Measurements from ENCODE around the gene SDK1. TPM values are rescaled to one million over a fixed set of nuclear protein-coding genes. Genes with fewer than 3 reads are reported as not detected.
"Not testable (repeated sequence)": the region's sequence is repeated elsewhere in the genome, so short reads cannot be mapped to it uniquely, and the experiment has no call there.

SDK1 gene
- total and polyA plus RNA-seq, 7 experiments from 2014 or later: 0.07 to 2.5 (median 0.54) TPM

GRCh38 chr7:4255336-4255735 lies 954.3 kb downstream of the SDK1 start:
- no peaks in the 10 kb centered on the region for H3K4me1 ChIP-seq (ENCODE audit: control insufficient read depth in 2 of 2, insufficient read depth in 2 of 2, low read length in 2 of 2)
- no peaks in the 10 kb centered on the region for H3K27me3 ChIP-seq (ENCODE audit: control insufficient read depth in 2 of 2, insufficient read depth in 2 of 2, low read length in 2 of 2)
- POLR2A ChIA-PET: no interaction called here
- no peak overlapping the region for H3K4me3 Mint-ChIP-seq
- ATAC-seq (no peak), DNase-seq (no peak)
- H3K36me3 ChIP-seq (ENCODE audit: control insufficient read depth in 2 of 3, insufficient read depth in 3 of 3, low read length in 3 of 3): no peaks in the 10 kb centered on the region
- intact Hi-C loops (cut with micrococcal nuclease): no loop called here
- H3K9me3 ChIP-seq (ENCODE audit: control insufficient read depth in 2 of 3, low read length in 3 of 3): peaks cover 0 to 10% (median 0%) of the 10 kb centered on the region in 3 experiments
- no peak overlapping the region for H3K27ac Mint-ChIP-seq
- H3K36me3 Mint-ChIP-seq: peaks cover 0 to 20% (median 10%) of the 10 kb centered on the region in 5 donors
- H3K27me3 Mint-ChIP-seq: peaks cover 0 to 13% (median 0%) of the 10 kb centered on the region in 5 donors
- no peak overlapping the region for H3K27ac ChIP-seq (ENCODE audit: low read depth, low read length)
- CTCF ChIA-PET: no interaction called here
- H3K4me3 ChIP-seq (ENCODE audit: low read length): no peak overlapping the region
- peaks cover 9 to 48% (median 17%) of the 10 kb centered on the region in 11 donors for H3K9me3 Mint-ChIP-seq
- no peaks in the 10 kb centered on the region for H3K4me1 Mint-ChIP-seq

GRCh38 chr7:4256286-4256685 lies 955.2 kb downstream of the SDK1 start:
- H3K4me1 Mint-ChIP-seq: no peaks in the 10 kb centered on the region
- no peak overlapping the region for H3K4me3 Mint-ChIP-seq
- no peak for DNase-seq
- Histone ChIP-seq H3K4me3 (ENCODE audit: low read length) (no peak overlapping the region), H3K27me3 (ENCODE audit: control insufficient read depth in 2 of 2, insufficient read depth in 2 of 2, low read length in 2 of 2) (no peaks in the 10 kb centered on the region), H3K9me3 (ENCODE audit: control insufficient read depth in 2 of 3, low read length in 3 of 3) (peaks cover 0 to 4% (median 0%) of the 10 kb centered on the region in 3 experiments), H3K27ac (ENCODE audit: low read depth, low read length) (no peak overlapping the region), H3K36me3 (ENCODE audit: control insufficient read depth in 2 of 3, insufficient read depth in 3 of 3, low read length in 3 of 3) (no peaks in the 10 kb centered on the region), H3K4me1 (ENCODE audit: control insufficient read depth in 2 of 2, insufficient read depth in 2 of 2, low read length in 2 of 2) (no peaks in the 10 kb centered on the region)
- H3K27me3 Mint-ChIP-seq: peaks cover 0 to 13% (median 0%) of the 10 kb centered on the region in 5 donors
- no peak for ATAC-seq
- ChIA-PET POLR2A (no interaction called here), CTCF (no interaction called here)
- intact Hi-C loops (cut with micrococcal nuclease): no loop called here
- H3K36me3 Mint-ChIP-seq: peaks cover 0 to 16% (median 7%) of the 10 kb centered on the region in 5 donors
- H3K27ac Mint-ChIP-seq: no peak overlapping the region
- peaks cover 4 to 41% (median 17%) of the 10 kb centered on the region in 11 donors for H3K9me3 Mint-ChIP-seq

- no peaks in the 10 kb centered on the region for H3K27me3 ChIP-seq (ENCODE audit: control insufficient read depth in 2 of 2, insufficient read depth in 2 of 2, low read length in 2 of 2)
- H3K9me3 ChIP-seq (ENCODE audit: control insufficient read depth in 2 of 3, low read length in 3 of 3): no peaks in the 10 kb centered on the region
- Mint-ChIP-seq H3K36me3 (peaks cover 0 to 15% (median 7%) of the 10 kb centered on the region in 5 donors), H3K27ac (no peak overlapping the region), H3K27me3 (peaks cover 0 to 13% (median 0%) of the 10 kb centered on the region in 5 donors), H3K4me3 (no peak overlapping the region), H3K9me3 (peaks cover 4 to 30% (median 15%) of the 10 kb centered on the region in 11 donors), H3K4me1 (no peaks in the 10 kb centered on the region)
- ChIA-PET POLR2A (no interaction called here), CTCF (no interaction called here)
- no peaks in the 10 kb centered on the region for H3K36me3 ChIP-seq (ENCODE audit: control insufficient read depth in 2 of 3, insufficient read depth in 3 of 3, low read length in 3 of 3)
- ATAC-seq (no peak), DNase-seq (no peak)
- H3K4me1 ChIP-seq (ENCODE audit: control insufficient read depth in 2 of 2, insufficient read depth in 2 of 2, low read length in 2 of 2): no peaks in the 10 kb centered on the region
- no peak overlapping the region for H3K4me3 ChIP-seq (ENCODE audit: low read length)
- no peak overlapping the region for H3K27ac ChIP-seq (ENCODE audit: low read depth, low read length)
- intact Hi-C loops (cut with micrococcal nuclease): no loop called here
Observed at GRCh38 chr7:4257146-4258111, 956.4 kb downstream of the SDK1 start.

- H3K27me3 ChIP-seq (ENCODE audit: control insufficient read depth in 2 of 2, insufficient read depth in 2 of 2, low read length in 2 of 2); H3K27me3 Mint-ChIP-seq; H3K4me1 Mint-ChIP-seq; CTCF ChIA-PET; H3K9me3 ChIP-seq (ENCODE audit: control insufficient read depth in 2 of 3, low read length in 3 of 3); H3K4me3 ChIP-seq (ENCODE audit: low read length); H3K4me1 ChIP-seq (ENCODE audit: control insufficient read depth in 2 of 2, insufficient read depth in 2 of 2, low read length in 2 of 2); intact Hi-C loops (cut with micrococcal nuclease); H3K36me3 Mint-ChIP-seq; H3K4me3 Mint-ChIP-seq; H3K27ac Mint-ChIP-seq; POLR2A ChIA-PET; DNase-seq; ATAC-seq; H3K27ac ChIP-seq (ENCODE audit: low read depth, low read length); H3K36me3 ChIP-seq (ENCODE audit: control insufficient read depth in 2 of 3, insufficient read depth in 3 of 3, low read length in 3 of 3): not testable (repeated sequence)
- peaks cover 0 to 10% (median 2%) of the 10 kb centered on the region in 11 donors for H3K9me3 Mint-ChIP-seq
Observed at GRCh38 chr7:4260116-4260515, 959.1 kb downstream of the SDK1 start.

- ChIA-PET CTCF (no interaction called here), POLR2A (no interaction called here)
- ATAC-seq: no peak
Observed at GRCh38 chr7:4260867-4261600, 960.0 kb downstream of the SDK1 start.

GRCh38 chr7:4261601-4261960 lies 960.5 kb downstream of the SDK1 start:
- POLR2A ChIA-PET: no interaction called here
- ATAC-seq (no peak), DNase-seq (no peak)
- intact Hi-C loops (cut with micrococcal nuclease): no loop called here
- Histone ChIP-seq H3K36me3 (ENCODE audit: control insufficient read depth in 2 of 3, insufficient read depth in 3 of 3, low read length in 3 of 3) (no peaks in the 10 kb centered on the region), H3K4me1 (ENCODE audit: control insufficient read depth in 2 of 2, insufficient read depth in 2 of 2, low read length in 2 of 2) (no peaks in the 10 kb centered on the region), H3K4me3 (ENCODE audit: low read length) (no peak overlapping the region), H3K27me3 (ENCODE audit: control insufficient read depth in 2 of 2, insufficient read depth in 2 of 2, low read length in 2 of 2) (no peaks in the 10 kb centered on the region), H3K27ac (ENCODE audit: low read depth, low read length) (no peak overlapping the region), H3K9me3 (ENCODE audit: control insufficient read depth in 2 of 3, low read length in 3 of 3) (no peaks in the 10 kb centered on the region)
- peaks cover 0 to 5% (median 0%) of the 10 kb centered on the region in 11 donors for H3K9me3 Mint-ChIP-seq
- H3K27me3 Mint-ChIP-seq: peaks cover 0 to 9% (median 5%) of the 10 kb centered on the region in 5 donors
- no peak overlapping the region for H3K4me3 Mint-ChIP-seq
- H3K27ac Mint-ChIP-seq: no peak overlapping the region
- CTCF ChIA-PET: no interaction called here
- peaks cover 0 to 8% (median 0%) of the 10 kb centered on the region in 5 donors for H3K36me3 Mint-ChIP-seq
- H3K4me1 Mint-ChIP-seq: no peaks in the 10 kb centered on the region

More at GRCh38 chr7:4260867-4261600, 960.0 kb downstream of the SDK1 start:
- no peaks in the 10 kb centered on the region for H3K36me3 ChIP-seq (ENCODE audit: control insufficient read depth in 2 of 3, insufficient read depth in 3 of 3, low read length in 3 of 3)
- peaks cover 0 to 9% (median 2%) of the 10 kb centered on the region in 5 donors for H3K27me3 Mint-ChIP-seq
- no peak overlapping the region for H3K27ac Mint-ChIP-seq
- H3K9me3 ChIP-seq (ENCODE audit: control insufficient read depth in 2 of 3, low read length in 3 of 3): no peaks in the 10 kb centered on the region
- H3K36me3 Mint-ChIP-seq: peaks cover 0 to 8% (median 0%) of the 10 kb centered on the region in 5 donors
- H3K9me3 Mint-ChIP-seq: peaks cover 0 to 5% (median 0%) of the 10 kb centered on the region in 11 donors
- no peaks in the 10 kb centered on the region for H3K4me1 ChIP-seq (ENCODE audit: control insufficient read depth in 2 of 2, insufficient read depth in 2 of 2, low read length in 2 of 2)
- no peak overlapping the region for H3K27ac ChIP-seq (ENCODE audit: low read depth, low read length)
- H3K27me3 ChIP-seq (ENCODE audit: control insufficient read depth in 2 of 2, insufficient read depth in 2 of 2, low read length in 2 of 2): no peaks in the 10 kb centered on the region
- no peak for DNase-seq
- intact Hi-C loops (cut with micrococcal nuclease): no loop called here
- no peaks in the 10 kb centered on the region for H3K4me1 Mint-ChIP-seq
- no peak overlapping the region for H3K4me3 Mint-ChIP-seq
- H3K4me3 ChIP-seq (ENCODE audit: low read length): no peak overlapping the region

All from naive thymus-derived CD4-positive, alpha-beta T cell (primary cell).